ENCODE measurements around the gene HIPK2.

The HIPK2 gene

GRCh38 chr7:139715194-139715815 lies 62.5 kb downstream of the HIPK2 start:
- no peak for DNase-seq (ENCODE audit: low read depth in 3 of 3)

DNA sequence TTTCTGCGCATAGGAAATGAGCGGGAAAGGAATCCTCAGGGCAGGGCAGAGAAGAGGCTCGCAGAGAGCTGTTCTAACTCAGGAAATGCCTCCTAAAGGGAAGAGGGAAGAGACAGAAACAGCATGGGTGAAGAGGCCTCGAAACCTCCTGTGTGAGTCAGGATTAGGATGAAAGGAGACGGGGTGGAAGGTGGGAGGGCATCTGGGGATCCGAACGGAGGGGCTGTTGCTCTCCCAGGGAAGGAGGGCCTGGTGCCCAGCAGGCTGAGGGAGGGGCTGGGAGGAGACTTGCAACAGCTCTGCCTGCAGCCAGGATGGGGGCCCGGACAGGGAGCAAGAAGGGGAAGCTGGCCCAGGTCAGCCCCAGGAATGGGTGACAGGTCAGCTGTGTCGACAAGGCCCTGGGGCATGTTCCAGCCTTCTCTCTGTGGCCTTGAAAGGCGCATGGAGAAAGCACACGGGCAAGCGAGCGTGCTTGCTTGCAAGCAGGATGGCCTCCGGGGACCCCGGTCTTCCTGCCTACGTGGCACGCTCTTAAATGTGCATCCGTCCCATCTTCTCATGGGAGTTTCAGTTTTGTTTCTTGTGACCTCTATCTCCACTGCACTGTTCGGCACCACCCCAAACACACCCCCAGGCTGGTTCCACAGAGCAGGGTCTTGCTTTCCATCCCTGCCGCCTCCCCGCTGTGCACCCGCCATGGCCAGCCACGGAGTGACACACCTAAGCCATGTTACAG lies 63.5 kb downstream of the HIPK2 start:
- no peak for DNase-seq (ENCODE audit: low read depth in 3 of 3)

GRCh38 chr7:139713526-139714162 lies 64.2 kb downstream of the HIPK2 start:
- no peak for DNase-seq (ENCODE audit: low read depth in 3 of 3)

- no peak for DNase-seq (ENCODE audit: low read depth in 3 of 3)
These were observed 64.7 kb downstream of the HIPK2 start for GRCh38 chr7:139713061-139713460.

- no peak for DNase-seq (ENCODE audit: low read depth in 3 of 3)
These were observed 65.6 kb downstream of the HIPK2 start for GRCh38 chr7:139711991-139712743.

DNA sequence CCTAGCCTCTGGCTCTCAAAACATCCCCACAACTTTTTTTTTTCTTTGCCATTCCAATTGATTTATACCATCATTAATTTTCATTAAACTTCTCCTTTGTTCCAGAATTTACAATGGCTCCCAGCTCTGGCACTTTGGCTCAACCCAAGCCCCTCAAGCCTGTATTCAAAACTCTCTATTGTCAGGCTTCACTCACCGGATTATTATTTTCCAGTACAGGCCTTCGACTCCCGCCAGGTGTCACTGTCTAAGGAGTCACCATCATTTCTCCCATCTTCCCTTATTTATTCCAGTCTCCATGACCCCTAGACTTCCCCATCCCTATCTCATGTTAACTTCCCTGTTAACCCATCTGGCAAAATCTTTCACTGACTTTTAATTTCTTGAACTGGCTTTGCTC lies 67.8 kb downstream of the HIPK2 start:
- no peak for DNase-seq (ENCODE audit: low read depth in 3 of 3)

GRCh38 chr7:139709485-139709884 lies 68.3 kb downstream of the HIPK2 start:
- DNase-seq (ENCODE audit: low read depth in 3 of 3) = no peak

DNA sequence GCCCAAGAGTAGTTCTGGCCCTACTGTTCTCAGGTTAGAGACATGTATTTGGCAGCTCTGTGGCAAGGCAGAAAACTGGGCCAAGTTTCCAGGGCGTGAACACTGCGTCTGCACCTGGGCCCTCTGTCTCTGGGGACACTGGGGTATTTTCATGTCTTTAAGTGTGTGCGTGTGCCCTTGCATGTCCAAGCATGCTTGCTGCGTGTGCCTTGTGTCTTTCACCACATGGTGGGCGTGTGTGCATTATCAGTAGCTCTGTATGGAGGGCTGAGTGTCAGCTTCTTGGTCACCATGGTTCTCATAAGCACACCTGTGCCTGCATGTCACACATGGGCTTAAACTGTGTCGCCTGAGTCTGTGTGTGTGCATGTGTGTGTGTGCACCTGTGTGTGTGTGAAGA lies 69.3 kb downstream of the HIPK2 start:
- DNase-seq (ENCODE audit: low read depth in 3 of 3) = no peak

DNA sequence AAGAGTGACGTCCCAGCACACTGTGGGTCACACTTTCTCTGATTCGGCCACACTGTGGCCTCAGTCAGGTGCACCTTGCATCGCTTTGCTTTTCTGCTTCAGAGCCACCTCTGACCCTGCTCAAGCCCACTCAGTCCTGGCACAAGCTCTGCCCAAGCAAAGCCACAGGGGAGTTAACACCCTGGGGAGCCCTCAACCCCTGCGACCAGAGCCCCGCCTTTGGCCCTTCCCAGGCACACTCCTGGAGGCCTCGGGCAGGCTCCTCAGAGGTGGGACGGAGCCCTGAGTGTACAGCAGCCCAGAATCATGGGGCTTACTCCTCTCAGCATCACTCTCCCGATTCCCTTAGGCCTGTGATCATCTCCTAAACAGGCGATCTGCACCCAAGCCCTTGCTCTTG lies 71.0 kb downstream of the HIPK2 start:
- no peak for DNase-seq (ENCODE audit: low read depth in 3 of 3)

- no peak for DNase-seq (ENCODE audit: low read depth in 3 of 3)
These were observed 73.4 kb downstream of the HIPK2 start for GRCh38 chr7:139704308-139704879.

DNA sequence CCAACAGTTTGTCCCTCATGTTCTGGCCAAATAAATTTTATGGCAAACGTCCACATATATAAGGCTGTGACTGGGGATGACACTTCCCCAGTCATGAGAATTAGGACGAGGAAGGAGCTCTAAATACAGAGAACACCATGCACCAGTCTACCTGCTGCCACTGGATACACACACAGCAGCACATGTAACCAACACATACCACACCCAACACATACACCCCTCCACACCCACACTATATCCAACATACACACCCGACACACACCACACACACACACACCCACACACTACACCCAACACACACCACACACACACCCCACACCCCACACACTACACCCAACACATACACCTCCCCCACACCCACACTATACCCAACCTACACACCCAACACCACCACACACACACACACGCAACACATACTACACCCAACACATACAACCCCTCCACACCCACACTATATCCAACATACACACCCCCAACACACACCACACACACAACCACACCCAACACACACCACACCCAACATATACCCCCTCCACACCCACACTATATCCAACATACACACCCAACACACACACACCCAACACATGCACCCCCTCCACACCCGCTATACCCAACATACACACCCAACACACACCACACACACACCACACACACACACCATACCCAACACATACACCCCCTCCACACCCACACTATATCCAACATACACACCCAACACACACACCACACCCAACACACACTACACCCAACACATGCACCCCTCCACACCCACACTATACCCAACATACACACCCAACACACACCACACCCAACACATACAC lies 74.1 kb downstream of the HIPK2 start:
- DNase-seq (ENCODE audit: low read depth in 3 of 3) = no peak

DNA sequence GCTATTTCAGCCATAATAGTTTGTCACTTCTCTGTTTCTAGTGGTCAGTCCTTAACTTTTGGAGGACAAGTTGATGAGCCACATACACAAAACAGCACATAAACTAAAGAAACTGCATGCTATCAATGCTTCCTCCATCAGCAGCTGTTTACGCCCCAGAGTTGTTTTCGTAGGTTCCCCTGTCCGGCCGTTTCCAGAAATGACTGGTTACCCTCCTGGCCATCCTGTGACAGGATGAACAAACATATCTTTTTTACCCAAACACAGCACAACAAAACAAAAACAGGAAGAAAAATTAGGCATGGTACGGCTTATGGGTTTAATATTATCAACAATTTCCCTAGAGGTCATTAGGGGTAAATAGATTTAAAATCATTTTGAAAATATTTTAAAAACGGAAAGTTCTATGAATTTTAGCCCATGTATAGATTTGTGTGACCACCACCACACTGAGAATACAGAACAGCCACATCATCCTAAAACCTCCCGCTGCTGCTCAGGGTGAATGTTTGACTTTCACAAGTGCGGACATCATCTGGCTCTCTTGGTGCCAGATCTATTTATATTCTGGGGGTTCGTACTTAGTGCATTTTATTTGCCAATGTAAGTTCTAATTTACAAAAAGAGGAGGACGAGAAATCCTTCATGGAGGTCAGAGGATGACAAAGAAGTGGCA lies 74.8 kb downstream of the HIPK2 start:
- DNase-seq (ENCODE audit: low read depth in 3 of 3) = no peak

GRCh38 chr7:139702313-139702731 lies 75.5 kb downstream of the HIPK2 start:
- DNase-seq (ENCODE audit: low read depth in 3 of 3) = no peak

- no peak for DNase-seq (ENCODE audit: low read depth in 3 of 3)
These were observed 75.9 kb downstream of the HIPK2 start for GRCh38 chr7:139701908-139702307.

DNA sequence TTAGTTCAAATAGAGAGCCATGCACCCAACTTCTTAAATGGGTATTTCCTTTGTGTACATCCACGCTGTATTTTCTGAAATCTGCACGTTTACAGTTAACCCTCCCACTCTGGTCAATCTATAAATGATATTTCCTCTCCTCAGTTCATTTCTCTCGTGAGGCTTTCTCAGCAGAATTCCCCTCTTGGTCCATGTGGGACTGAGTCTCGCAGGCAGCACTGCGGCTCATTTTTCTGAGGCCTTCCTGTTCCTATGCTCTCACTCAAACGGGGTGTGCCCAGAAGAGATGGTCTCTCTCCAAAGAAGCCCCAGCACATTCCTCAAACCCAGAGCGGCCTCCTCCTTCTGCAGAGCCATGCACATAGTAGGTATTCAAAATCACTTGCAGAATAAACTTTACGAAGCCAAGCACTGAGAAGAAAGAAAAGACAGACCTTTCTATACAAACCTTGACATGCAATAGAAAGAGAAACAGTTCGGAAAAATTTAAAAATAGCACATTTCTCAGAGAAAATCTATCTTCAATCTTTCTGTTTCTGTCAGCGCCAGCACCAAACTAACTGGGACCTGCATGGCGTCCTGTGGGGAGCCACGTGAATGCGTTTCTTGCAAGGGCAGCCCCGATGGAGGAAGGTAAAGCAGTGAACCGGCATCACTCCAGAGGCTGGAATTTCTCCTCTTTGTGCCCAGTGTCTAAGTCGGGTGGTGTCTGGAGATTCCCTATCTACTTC lies 77.1 kb downstream of the HIPK2 start:
- no peak for DNase-seq (ENCODE audit: low read depth in 3 of 3)

DNA sequence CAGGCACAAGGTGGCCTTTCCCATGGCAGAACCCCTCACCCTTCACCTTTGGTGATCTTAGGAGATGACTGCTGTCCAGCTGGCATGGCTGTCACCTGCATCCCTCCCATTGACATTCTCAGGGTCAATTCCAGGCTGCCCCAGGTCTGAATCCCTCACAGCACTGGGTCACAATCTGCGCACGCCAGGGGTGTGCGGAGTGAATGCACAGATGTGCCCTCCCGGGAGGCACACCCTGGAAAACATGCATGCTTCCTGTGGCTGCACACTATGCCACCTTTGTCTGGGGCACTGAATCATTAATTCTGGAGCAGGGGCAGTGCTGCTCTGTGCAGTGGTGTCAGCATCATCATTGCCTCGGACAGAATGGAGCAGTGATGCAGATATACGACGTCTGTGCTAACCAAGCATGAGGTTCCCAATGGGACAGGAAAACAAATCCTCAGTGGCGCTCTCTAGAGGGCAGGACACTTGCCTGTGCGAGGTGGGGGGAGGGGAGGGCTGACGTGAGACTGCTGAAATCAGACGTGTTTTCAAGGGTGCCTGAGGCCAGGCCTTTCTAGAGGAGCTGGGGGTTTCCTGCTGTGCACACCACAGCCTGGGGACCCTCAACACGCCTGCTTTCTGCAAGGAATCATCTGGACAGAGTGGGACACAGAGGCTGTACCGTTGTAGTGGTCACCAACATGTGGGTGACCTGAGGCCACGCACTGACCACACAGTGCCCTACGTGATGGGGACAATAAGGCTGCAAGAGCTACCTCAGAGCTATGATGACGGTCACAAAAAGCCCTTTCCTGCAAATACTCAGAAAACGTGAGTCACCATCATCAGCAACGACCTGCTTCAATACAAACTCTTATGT lies 77.9 kb downstream of the HIPK2 start:
- DNase-seq (ENCODE audit: low read depth in 3 of 3) = no peak

DNA sequence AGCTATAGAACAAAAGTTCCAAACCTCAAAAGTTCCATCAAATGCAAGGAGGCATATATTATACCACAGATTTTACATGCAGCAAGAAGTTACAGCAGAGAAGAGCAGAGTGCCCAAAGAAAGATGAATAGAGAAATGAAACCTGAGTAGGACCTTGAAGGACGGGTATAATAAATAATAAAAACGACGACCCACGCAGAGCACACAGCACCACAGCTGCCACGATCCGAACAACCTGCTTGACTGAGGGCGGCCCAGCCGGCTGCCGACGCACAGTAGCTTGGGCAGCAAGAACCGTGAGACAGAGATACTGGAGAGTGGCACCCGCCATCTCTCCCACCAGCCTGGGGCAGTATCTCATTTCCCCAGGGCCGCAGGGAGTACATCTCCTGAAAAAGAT lies 79.0 kb downstream of the HIPK2 start:
- no peak for DNase-seq (ENCODE audit: low read depth in 3 of 3)

DNA sequence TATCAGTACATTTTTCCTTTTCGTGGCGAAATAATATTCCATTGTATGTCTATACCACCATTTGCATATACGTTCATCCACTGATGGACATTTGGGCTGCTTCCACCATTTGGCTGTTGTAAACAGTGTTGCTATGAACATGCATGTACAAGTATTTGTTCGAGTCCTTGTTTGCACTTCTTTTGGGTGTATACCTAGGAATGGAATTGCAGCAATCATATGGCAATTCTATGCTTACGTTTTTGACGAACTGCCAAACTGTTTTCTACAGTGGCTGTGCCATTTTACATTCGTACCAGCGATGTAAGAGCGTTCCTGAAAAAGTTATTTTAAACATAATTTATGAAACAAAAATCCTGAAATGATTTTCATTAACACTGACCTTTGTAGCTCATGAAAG lies 79.5 kb downstream of the HIPK2 start:
- no peak for DNase-seq (ENCODE audit: low read depth in 3 of 3)

DNA sequence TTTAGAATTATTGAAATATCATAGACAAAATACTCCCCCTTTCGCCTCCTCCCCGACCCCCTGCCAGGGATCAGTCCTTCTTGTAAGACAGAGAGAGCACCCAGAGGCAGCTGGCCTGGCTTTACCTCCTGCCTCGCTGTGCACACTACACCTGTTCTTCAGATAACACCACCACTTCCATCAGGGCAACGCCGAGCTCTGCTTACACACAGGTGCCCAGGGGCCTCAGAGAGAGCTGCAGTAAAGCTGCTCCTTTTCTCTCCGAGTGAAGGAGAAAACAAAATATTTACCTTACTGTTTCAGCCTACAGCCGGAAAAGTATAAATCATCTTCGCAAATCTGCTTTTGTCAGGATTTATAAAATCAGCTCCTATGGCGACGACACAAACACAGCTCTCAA lies 80.7 kb downstream of the HIPK2 start:
- DNase-seq (ENCODE audit: low read depth in 3 of 3) = no peak

Data from stimulated activated CD4-positive, alpha-beta T cell treated with anti-CD3 and anti-CD28 coated beads, TNF-alpha, amount 100 ng/mL, for 48 hours (primary cell).